ENCODE results near the gene ENKD1. TPM values are rescaled to one million over a fixed set of nuclear protein-coding genes. Genes with fewer than 3 reads are reported as not detected.

Gene ENKD1
- total and polyA plus RNA-seq, 2 experiments from 2014 or later = 11.6 to 11.8 TPM

GRCh38 chr16:67657017-67657608 is 9.4 kb downstream of the ENKD1 start:
- H3K27me3 ChIP-seq (ENCODE audit: insufficient read depth) = peaks cover 22% of the 10 kb centered on the region
- H3K4me2 ChIP-seq = no peak overlapping the region
- peaks cover 40% of the 10 kb centered on the region for H3K27me3 Mint-ChIP-seq (ENCODE audit: insufficient read depth, low read depth, poor library complexity)
- peaks cover 16% of the 10 kb centered on the region for H3F3A ChIP-seq (replicated peaks; ENCODE audit: low read depth)
- no peak overlapping the region for H2AFZ ChIP-seq
- H3K9me2 ChIP-seq (ENCODE audit: insufficient read depth) = no peaks in the 10 kb centered on the region
- no peak overlapping the region for H3K27ac Mint-ChIP-seq
- H3K36me3 ChIP-seq (ENCODE audit: insufficient read depth) = no peaks in the 10 kb centered on the region
- no peak overlapping the region for H3K4me3 Mint-ChIP-seq
- H4K20me1 ChIP-seq (replicated peaks; ENCODE audit: insufficient read depth) = no peaks in the 10 kb centered on the region; the same call in 1 of the 2 replicates
- no peak overlapping the region for H3K4me3 ChIP-seq
- peaks cover 7% of the 10 kb centered on the region; the same call in 1 of the 2 replicates for H3K4me1 ChIP-seq (ENCODE audit: insufficient read depth)
- DNase-seq (ENCODE audit: low spot score) (no peak), ATAC-seq (no peak)
- H3K36me3 Mint-ChIP-seq (ENCODE audit: low read depth) = peaks cover 5% of the 10 kb centered on the region; the same call in 1 of the 3 replicates
- H3K79me2 ChIP-seq (replicated peaks; ENCODE audit: insufficient read depth) = no peaks in the 10 kb centered on the region
- TF ChIP-seq EZH2 (IDR thresholded peaks at IDR 0.05; ENCODE audit: low read depth, unreplicated experiment) (no peak), CTCF (conservative IDR thresholded peaks at IDR 0.05; ENCODE audit: low read depth in 2 of 2) (no peak), REST (IDR thresholded peaks at IDR 0.05; ENCODE audit: unreplicated experiment) (no peak), JUNB (IDR thresholded peaks at IDR 0.05; ENCODE audit: unreplicated experiment) (no peak), ETS1 (IDR thresholded peaks at IDR 0.05) (no peak), CREB1 (CRISPR knock-in tag; IDR thresholded peaks at IDR 0.05; ENCODE audit: low read depth) (no peak), POLR2AphosphoS5 (IDR thresholded peaks at IDR 0.05; ENCODE audit: low read depth) (no peak), NANOG (IDR thresholded peaks at IDR 0.05; ENCODE audit: borderline replicate concordance) (no peak), ZNF331 (CRISPR knock-in tag; IDR thresholded peaks at IDR 0.05; ENCODE audit: low read depth) (no peak), ZNF114 (CRISPR knock-in tag; IDR thresholded peaks at IDR 0.05) (no peak), EZH2phosphoT487 (IDR thresholded peaks at IDR 0.05; ENCODE audit: unreplicated experiment) (no peak), STAT1 (IDR thresholded peaks at IDR 0.05; ENCODE audit: unreplicated experiment) (no peak), ZNF462 (CRISPR knock-in tag; IDR thresholded peaks at IDR 0.05) (no peak)
- H3K27ac ChIP-seq (ENCODE audit: low read depth) = no peak overlapping the region
- H3K4me1 Mint-ChIP-seq = peaks cover 11% of the 10 kb centered on the region; the same call in 2 of the 3 replicates
- no peaks in the 10 kb centered on the region; the same call in 2 of the 3 replicates for H3K9me3 Mint-ChIP-seq

Data from GM23338 (cell line).